VCaP (cell line): ENCODE results near the gene KAZN.

ENCODE experiments used
- H3K27ac ChIP-seq: fragments of 450-650 bp; 2 replicates; pipeline ENCODE4 v1.5.1; 2017
- CTCF ChIP-seq: fragments of 450-650 bp; conservative IDR thresholded peaks from 2 replicates; pipeline ENCODE4 v1.5.1; 2017; ENCODE audit warnings: mild to moderate bottlenecking, moderate library complexity

KAZN gene

GRCh38 chr1:14939527-14940284, 341.2 kb downstream of the KAZN start:
- H3K27ac ChIP-seq: no peak overlapping the region

GRCh38 chr1:14940285-14940870, 341.9 kb downstream of the KAZN start:
- no peak for TF ChIP-seq CTCF
- no peak overlapping the region for H3K27ac ChIP-seq

More at GRCh38 chr1:14939527-14940284, 341.2 kb downstream of the KAZN start:
- no peak for TF ChIP-seq CTCF

GRCh38 chr1:14941864-14942263, 343.4 kb downstream of the KAZN start:
- H3K27ac ChIP-seq: no peak overlapping the region
- no peak for TF ChIP-seq CTCF

GRCh38 chr1:14944471-14944985, 346.0 kb downstream of the KAZN start:
- peak overlapping the region; percentile 58 for H3K27ac ChIP-seq
- no peak for TF ChIP-seq CTCF

GRCh38 chr1:14945132-14946010, 346.9 kb downstream of the KAZN start:
- H3K27ac ChIP-seq: peak overlapping the region; percentile 58
- no peak for TF ChIP-seq CTCF

- H3K27ac ChIP-seq: peak overlapping the region; percentile 58
- TF ChIP-seq CTCF: no peak
These were observed 347.5 kb downstream of the KAZN start for GRCh38 chr1:14946011-14946359.

GRCh38 chr1:14946684-14947238, 348.3 kb downstream of the KAZN start:
- no peak overlapping the region for H3K27ac ChIP-seq
- TF ChIP-seq CTCF: no peak
